HL-60 (cell line): ENCODE data around the gene ADCY3.

Experiments used
- POLR2AphosphoS5 ChIP-seq: IDR thresholded peaks from 2 replicates; pipeline ENCODE4 v1.6.1; 2012; ENCODE audit warnings: low read depth
- TF ChIP-seq, protein P1 (sequence below): IDR thresholded peaks from 2 replicates; pipeline ENCODE4 v1.6.1; 2012; ENCODE audit warnings: low read depth; ENCODE audit not compliant: insufficient replicate concordance
- TF ChIP-seq, protein P2 (sequence below): IDR thresholded peaks from one replicate; pipeline ENCODE4 v1.5.1; 2011; ENCODE audit warnings: low read length, control low read depth, inconsistent platforms; ENCODE audit not compliant: insufficient read depth

DNA sequence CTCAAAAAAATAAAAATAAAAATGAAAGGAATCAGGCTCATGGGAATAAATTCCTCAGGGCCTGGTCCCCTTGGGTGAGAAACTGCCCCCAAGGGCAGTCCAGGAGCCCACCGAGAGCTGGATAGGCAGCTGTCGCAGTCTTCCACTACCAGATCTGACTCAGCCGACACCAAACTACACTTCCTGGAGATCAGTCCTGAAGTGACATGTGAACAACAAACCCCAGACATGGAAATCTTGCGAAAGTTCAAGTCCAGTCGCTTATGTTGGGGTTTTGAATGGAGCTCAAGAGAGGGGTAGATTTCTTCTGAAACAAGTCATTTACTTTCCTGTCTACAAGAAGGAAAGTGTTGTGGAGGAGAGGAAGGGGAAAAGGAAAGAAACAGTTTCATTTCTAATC, 12.9 kb downstream of the ADCY3 start:
- TF ChIP-seq, protein P1, sequence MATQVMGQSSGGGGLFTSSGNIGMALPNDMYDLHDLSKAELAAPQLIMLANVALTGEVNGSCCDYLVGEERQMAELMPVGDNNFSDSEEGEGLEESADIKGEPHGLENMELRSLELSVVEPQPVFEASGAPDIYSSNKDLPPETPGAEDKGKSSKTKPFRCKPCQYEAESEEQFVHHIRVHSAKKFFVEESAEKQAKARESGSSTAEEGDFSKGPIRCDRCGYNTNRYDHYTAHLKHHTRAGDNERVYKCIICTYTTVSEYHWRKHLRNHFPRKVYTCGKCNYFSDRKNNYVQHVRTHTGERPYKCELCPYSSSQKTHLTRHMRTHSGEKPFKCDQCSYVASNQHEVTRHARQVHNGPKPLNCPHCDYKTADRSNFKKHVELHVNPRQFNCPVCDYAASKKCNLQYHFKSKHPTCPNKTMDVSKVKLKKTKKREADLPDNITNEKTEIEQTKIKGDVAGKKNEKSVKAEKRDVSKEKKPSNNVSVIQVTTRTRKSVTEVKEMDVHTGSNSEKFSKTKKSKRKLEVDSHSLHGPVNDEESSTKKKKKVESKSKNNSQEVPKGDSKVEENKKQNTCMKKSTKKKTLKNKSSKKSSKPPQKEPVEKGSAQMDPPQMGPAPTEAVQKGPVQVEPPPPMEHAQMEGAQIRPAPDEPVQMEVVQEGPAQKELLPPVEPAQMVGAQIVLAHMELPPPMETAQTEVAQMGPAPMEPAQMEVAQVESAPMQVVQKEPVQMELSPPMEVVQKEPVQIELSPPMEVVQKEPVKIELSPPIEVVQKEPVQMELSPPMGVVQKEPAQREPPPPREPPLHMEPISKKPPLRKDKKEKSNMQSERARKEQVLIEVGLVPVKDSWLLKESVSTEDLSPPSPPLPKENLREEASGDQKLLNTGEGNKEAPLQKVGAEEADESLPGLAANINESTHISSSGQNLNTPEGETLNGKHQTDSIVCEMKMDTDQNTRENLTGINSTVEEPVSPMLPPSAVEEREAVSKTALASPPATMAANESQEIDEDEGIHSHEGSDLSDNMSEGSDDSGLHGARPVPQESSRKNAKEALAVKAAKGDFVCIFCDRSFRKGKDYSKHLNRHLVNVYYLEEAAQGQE: no peak
- TF ChIP-seq POLR2AphosphoS5: no peak
- TF ChIP-seq, protein P2, sequence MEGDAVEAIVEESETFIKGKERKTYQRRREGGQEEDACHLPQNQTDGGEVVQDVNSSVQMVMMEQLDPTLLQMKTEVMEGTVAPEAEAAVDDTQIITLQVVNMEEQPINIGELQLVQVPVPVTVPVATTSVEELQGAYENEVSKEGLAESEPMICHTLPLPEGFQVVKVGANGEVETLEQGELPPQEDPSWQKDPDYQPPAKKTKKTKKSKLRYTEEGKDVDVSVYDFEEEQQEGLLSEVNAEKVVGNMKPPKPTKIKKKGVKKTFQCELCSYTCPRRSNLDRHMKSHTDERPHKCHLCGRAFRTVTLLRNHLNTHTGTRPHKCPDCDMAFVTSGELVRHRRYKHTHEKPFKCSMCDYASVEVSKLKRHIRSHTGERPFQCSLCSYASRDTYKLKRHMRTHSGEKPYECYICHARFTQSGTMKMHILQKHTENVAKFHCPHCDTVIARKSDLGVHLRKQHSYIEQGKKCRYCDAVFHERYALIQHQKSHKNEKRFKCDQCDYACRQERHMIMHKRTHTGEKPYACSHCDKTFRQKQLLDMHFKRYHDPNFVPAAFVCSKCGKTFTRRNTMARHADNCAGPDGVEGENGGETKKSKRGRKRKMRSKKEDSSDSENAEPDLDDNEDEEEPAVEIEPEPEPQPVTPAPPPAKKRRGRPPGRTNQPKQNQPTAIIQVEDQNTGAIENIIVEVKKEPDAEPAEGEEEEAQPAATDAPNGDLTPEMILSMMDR: no peak
